Sigmoid colon (tissue), 3 donors: ENCODE results near the gene MFSD6.

ENCODE experiments used
- POLR2A ChIP-seq, 2 donors: fragments of 450-650 bp; IDR thresholded peaks; one replicate each; pipeline ENCODE4 v1.6.1; 2016; ENCODE audit warnings: antibody characterized with exemption in 2 of 2, mild to moderate bottlenecking in 2 of 2, moderate library complexity in 2 of 2
- TF ChIP-seq, protein P1 (sequence below), 4 experiments: fragments of 450-650 bp in 3 of 4; fragments of 200-600 bp in 1 of 4; IDR thresholded peaks; one replicate each; pipeline ENCODE4 v1.5.1; 2016 to 2019; ENCODE audit warnings: antibody characterized with exemption in 4 of 4, mild to moderate bottlenecking in 3 of 4, moderate library complexity in 2 of 4

DNA sequence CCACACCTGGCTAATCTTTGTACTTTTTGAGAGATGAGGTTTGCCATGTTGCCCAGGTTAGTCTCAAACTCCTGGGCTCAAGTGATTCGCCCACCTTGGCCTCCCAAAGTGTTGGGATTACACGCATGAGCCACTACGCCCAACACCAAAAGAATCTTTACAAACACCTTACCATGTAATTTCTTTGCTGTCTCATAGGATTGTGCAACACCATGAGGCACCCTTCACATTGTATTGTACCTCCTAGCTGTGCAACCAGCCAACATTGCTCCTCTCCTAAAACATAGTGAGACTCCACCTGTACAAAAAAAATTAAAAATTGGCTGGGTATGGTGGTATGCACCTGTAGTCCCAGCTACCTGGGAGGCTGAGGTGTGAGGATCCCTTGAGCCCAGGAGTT lies 3.1 kb upstream of the MFSD6 start:
- TF ChIP-seq, protein P1, sequence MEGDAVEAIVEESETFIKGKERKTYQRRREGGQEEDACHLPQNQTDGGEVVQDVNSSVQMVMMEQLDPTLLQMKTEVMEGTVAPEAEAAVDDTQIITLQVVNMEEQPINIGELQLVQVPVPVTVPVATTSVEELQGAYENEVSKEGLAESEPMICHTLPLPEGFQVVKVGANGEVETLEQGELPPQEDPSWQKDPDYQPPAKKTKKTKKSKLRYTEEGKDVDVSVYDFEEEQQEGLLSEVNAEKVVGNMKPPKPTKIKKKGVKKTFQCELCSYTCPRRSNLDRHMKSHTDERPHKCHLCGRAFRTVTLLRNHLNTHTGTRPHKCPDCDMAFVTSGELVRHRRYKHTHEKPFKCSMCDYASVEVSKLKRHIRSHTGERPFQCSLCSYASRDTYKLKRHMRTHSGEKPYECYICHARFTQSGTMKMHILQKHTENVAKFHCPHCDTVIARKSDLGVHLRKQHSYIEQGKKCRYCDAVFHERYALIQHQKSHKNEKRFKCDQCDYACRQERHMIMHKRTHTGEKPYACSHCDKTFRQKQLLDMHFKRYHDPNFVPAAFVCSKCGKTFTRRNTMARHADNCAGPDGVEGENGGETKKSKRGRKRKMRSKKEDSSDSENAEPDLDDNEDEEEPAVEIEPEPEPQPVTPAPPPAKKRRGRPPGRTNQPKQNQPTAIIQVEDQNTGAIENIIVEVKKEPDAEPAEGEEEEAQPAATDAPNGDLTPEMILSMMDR (IDR thresholded peaks at IDR 0.05): no peak
- TF ChIP-seq POLR2A (IDR thresholded peaks at IDR 0.05): no peak
